ENCODE results near the gene RBP3.

RBP3 gene

DNA sequence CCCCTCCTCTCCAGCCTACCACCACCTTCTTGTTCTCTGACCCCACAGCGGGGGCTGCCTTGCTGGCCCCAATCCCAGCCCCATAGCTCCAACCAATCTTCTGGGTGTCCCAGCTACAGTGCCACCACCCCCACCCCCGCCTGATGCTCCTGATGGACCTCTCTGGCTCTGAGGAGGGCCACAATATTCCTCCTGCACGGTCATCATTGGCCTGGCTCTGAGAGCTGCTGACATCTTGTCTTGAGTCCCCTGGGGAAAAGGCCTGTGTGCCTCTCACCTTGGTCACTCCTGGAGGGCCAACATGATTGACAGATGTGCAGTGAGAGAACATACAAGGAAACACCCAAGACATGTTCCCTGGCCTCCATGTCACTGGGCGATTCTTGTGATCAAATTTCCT lies 18.3 kb upstream of the RBP3 start:
- TF ChIP-seq, protein P1, sequence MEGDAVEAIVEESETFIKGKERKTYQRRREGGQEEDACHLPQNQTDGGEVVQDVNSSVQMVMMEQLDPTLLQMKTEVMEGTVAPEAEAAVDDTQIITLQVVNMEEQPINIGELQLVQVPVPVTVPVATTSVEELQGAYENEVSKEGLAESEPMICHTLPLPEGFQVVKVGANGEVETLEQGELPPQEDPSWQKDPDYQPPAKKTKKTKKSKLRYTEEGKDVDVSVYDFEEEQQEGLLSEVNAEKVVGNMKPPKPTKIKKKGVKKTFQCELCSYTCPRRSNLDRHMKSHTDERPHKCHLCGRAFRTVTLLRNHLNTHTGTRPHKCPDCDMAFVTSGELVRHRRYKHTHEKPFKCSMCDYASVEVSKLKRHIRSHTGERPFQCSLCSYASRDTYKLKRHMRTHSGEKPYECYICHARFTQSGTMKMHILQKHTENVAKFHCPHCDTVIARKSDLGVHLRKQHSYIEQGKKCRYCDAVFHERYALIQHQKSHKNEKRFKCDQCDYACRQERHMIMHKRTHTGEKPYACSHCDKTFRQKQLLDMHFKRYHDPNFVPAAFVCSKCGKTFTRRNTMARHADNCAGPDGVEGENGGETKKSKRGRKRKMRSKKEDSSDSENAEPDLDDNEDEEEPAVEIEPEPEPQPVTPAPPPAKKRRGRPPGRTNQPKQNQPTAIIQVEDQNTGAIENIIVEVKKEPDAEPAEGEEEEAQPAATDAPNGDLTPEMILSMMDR (IDR thresholded peaks at IDR 0.05; ENCODE audit: control insufficient read depth, insufficient read depth, low read depth, low read length, missing control alignments) = no peak
- H3K4me3 ChIP-seq (ENCODE audit: control insufficient read depth, low read depth, low read length) = no peak overlapping the region
- no peak for DNase-seq (ENCODE audit: low read depth)

DNA sequence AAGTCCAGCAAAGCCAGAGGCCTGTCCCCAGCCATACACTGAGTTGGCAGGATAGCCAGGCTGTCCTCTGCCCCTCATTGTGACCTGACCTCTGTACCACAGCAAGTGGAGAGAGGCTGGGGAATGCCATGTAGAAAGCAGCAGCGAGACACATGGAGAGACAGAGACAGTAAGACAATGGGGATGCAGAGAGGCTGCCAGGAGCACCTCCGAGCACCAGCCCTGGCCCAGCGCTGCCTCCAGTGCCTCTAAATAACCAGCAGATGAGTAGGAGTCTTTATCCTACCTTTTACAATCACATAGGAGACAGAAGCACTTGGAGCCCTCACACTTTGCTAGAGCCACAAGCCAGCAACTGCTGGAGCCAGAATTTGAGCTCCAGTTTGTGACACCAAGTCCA lies 17.8 kb upstream of the RBP3 start:
- H3K4me3 ChIP-seq (ENCODE audit: control insufficient read depth, low read depth, low read length) = no peak overlapping the region
- DNase-seq (ENCODE audit: low read depth) = no peak
- TF ChIP-seq, protein P1 (IDR thresholded peaks at IDR 0.05; ENCODE audit: control insufficient read depth, insufficient read depth, low read depth, low read length, missing control alignments) = no peak

DNA sequence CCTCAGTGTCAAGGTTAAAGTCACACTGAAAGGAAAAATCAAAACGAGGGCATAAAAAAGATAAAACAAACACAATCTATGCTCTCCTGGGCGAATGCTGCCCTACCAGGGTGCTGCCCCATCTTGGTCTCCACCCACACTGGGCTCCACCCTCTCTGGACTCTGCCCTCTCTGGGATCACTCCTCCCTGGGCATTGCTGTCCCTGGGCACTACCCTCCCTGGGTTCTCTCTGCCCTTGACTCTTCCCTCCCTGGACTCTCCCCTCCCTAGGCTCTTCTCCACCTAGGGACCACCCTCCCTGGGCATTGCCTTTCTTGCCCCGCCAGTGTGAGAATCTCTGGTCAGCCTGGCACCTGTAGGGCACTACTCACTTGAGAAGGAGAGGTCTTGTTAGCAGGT lies 17.4 kb upstream of the RBP3 start:
- no peak overlapping the region for H3K4me3 ChIP-seq (ENCODE audit: control insufficient read depth, low read depth, low read length)
- DNase-seq (ENCODE audit: low read depth) = no peak
- TF ChIP-seq, protein P1 (IDR thresholded peaks at IDR 0.05; ENCODE audit: control insufficient read depth, insufficient read depth, low read depth, low read length, missing control alignments) = no peak

DNA sequence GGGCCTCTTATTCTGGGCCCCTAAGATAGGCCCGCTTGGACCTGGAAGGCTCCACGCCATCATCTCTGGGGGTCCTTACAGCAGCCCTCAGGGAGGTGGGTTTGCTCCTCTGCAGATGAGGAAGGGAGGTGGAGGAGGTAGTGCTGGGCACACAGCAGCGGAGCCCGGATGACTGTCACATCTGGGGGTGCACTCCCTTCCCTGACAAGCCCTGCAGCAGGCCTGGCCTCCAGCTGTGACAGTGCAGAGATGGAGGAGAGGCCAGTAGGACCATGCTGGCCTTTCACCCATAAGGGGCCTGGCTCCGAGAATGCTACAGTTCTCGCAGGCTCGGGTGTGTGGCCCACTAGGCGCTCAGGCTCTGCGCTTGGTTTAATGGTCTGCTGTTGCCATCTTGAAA lies 16.7 kb upstream of the RBP3 start:
- no peak for DNase-seq (ENCODE audit: low read depth)
- TF ChIP-seq, protein P1 (IDR thresholded peaks at IDR 0.05; ENCODE audit: control insufficient read depth, insufficient read depth, low read depth, low read length, missing control alignments) = no peak
- H3K4me3 ChIP-seq (ENCODE audit: control insufficient read depth, low read depth, low read length) = no peak overlapping the region

DNA sequence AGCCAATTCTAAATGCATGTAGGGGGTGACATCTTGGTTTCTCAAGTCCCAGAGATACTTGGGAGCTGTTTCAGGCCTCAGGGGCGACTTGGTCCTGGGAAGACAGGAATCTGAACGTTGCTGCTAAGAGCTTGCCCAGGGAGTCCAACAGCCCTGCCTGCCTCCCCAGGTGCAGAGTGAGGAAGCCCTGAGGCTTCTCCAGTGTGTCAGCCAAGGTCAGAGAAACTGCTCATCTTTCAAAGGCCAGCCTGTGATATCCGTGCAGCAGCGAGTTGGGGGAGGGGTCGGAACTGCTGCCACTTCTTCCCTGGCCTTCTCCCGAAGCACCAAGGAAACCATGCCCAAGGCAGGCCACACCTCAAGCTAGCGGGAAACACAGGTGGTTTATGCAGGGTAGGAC lies 16.2 kb upstream of the RBP3 start:
- H3K4me3 ChIP-seq (ENCODE audit: control insufficient read depth, low read depth, low read length) = no peak overlapping the region
- TF ChIP-seq, protein P1 (IDR thresholded peaks at IDR 0.05; ENCODE audit: control insufficient read depth, insufficient read depth, low read depth, low read length, missing control alignments) = no peak
- DNase-seq (ENCODE audit: low read depth) = no peak

DNA sequence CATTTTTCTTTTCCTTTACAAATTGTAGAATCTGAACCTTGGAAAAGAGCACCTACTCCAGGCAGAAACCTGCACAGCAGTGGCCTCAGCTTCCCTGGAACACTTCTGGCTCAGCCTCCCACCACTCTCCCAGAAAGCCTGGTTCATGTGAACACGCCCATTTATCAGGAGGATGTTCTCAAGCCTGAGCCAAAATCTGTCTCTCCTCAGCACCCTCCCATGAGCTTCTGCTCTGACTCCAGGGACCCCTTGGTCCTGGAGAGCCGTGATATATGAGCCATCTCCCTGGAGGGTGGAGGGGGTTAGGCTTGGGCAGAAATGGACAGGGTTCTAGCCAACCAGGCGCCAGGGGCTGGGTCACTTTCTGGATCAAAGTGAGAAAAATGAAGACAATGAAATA lies 15.8 kb upstream of the RBP3 start:
- H3K4me3 ChIP-seq (ENCODE audit: control insufficient read depth, low read depth, low read length) = no peak overlapping the region
- no peak for DNase-seq (ENCODE audit: low read depth)
- TF ChIP-seq, protein P1 (IDR thresholded peaks at IDR 0.05; ENCODE audit: control insufficient read depth, insufficient read depth, low read depth, low read length, missing control alignments) = no peak

DNA sequence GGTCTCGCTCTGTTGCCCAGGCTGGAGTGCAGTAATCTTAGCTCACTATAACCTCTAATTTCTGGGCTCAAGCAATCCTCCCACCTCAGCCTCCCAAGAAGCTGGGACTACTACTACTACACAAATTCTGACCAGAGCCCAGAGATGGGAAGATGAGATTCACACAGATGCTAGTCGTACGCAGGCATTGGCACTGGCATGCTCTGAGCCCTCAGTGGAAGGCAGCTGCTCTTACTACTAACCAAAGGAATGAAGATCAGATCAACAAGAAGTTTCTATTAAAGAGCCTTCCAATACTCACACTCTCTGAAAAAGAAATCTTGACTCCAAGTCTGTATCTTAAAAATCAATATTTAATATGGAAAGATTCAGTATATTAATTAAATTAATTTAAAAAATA lies 15.2 kb upstream of the RBP3 start:
- no peak for DNase-seq (ENCODE audit: low read depth)
- TF ChIP-seq, protein P1 (IDR thresholded peaks at IDR 0.05; ENCODE audit: control insufficient read depth, insufficient read depth, low read depth, low read length, missing control alignments) = no peak
- no peak overlapping the region for H3K4me3 ChIP-seq (ENCODE audit: control insufficient read depth, low read depth, low read length)

All from AG09309 (cell line).